Right atrium auricular region (tissue), 2 donors: ENCODE results near the gene RPS21. TPM values are rescaled to one million over a fixed set of nuclear protein-coding genes. Genes with fewer than 3 reads are reported as not detected.

Experiments
- DNase-seq: peaks from one replicate; pipeline ENCODE4 v3.0.0-alpha.2; 2019; ENCODE audit warnings: low spot score
- H3K27ac ChIP-seq, 2 donors: fragments of 200-600 bp; sonication (generic); 1 replicate in 1 of 2; 2 replicates in 1 of 2; pipeline ENCODE4 v1.5.1; 2016 to 2019
- H3K27me3 ChIP-seq, 2 donors: fragments of 200-600 bp; sonication (generic); one replicate each; pipeline versions ENCODE4 v1.5.1 to v1.6.0; 2017 to 2019
- H3K36me3 ChIP-seq: fragments of 200-600 bp; sonication (generic); one replicate; pipeline ENCODE4 v1.5.1; 2016
- H3K4me1 ChIP-seq, 2 donors: fragments of 200-600 bp; sonication (generic); one replicate each; pipeline versions ENCODE4 v1.5.1 to v1.6.0; 2017 to 2019
- H3K4me3 ChIP-seq, 2 donors: fragments of 200-600 bp; sonication (generic); 1 replicate in 1 of 2; 2 replicates in 1 of 2; pipeline ENCODE4 v1.5.1; 2017 to 2019; ENCODE audit warnings: mild to moderate bottlenecking in 1 of 2, moderate library complexity in 1 of 2
- H3K9me3 ChIP-seq, 2 donors: fragments of 200-600 bp; sonication (generic); one replicate each; pipeline ENCODE4 v1.5.1; 2019
- CTCF ChIP-seq, 2 donors: fragments of 200-600 bp; sonication (generic); IDR thresholded peaks; one replicate each; pipeline ENCODE4 v1.5.1; 2019; ENCODE audit warnings: antibody characterized with exemption in 2 of 2
- total RNA-seq, 2 donors: library from RNA; depleted of rRNA; stranded (reverse); fragments of >200 nt; gene quantifications; one replicate each; pipeline ENCODE4 v1.1.0, GENCODE V29; 2016

RPS21 gene
- total RNA-seq, 2 donors from 2014 or later = 1,510 to 1,937 TPM

- Histone ChIP-seq H3K4me1 (no peaks in the 10 kb centered on the region), H3K27ac (no peak overlapping the region), H3K27me3 (no peaks in the 10 kb centered on the region), H3K36me3 (no peaks in the 10 kb centered on the region), H3K4me3 (no peak overlapping the region), H3K9me3 (no peaks in the 10 kb centered on the region)
- DNase-seq = no peak
- TF ChIP-seq CTCF (IDR thresholded peaks at IDR 0.05) = no peak
Measured at GRCh38 chr20:62428002-62428372, 41.1 kb downstream of the RPS21 start.

GRCh38 chr20:62428396-62429295 lies 41.7 kb downstream of the RPS21 start:
- Histone ChIP-seq H3K4me3 (no peak overlapping the region), H3K9me3 (no peaks in the 10 kb centered on the region), H3K27me3 (no peaks in the 10 kb centered on the region), H3K27ac (no peak overlapping the region), H3K4me1 (peaks cover 0 to 6% of the 10 kb centered on the region in 2 donors), H3K36me3 (no peaks in the 10 kb centered on the region)
- no peak for TF ChIP-seq CTCF (IDR thresholded peaks at IDR 0.05)
- DNase-seq = no peak

GRCh38 chr20:62429455-62430310 lies 42.8 kb downstream of the RPS21 start:
- TF ChIP-seq CTCF (IDR thresholded peaks at IDR 0.05) = no peak
- no peaks in the 10 kb centered on the region for H3K27me3 ChIP-seq
- no peak overlapping the region for H3K4me3 ChIP-seq

GRCh38 chr20:62430311-62430853 lies 43.5 kb downstream of the RPS21 start:
- no peaks in the 10 kb centered on the region for H3K9me3 ChIP-seq
- H3K27me3 ChIP-seq = no peaks in the 10 kb centered on the region
- no peaks in the 10 kb centered on the region for H3K36me3 ChIP-seq
- no peak for TF ChIP-seq CTCF (IDR thresholded peaks at IDR 0.05)
- no peak for DNase-seq
- H3K27ac ChIP-seq = no peak overlapping the region
- peaks cover 0 to 22% of the 10 kb centered on the region in 2 donors for H3K4me1 ChIP-seq
- no peak overlapping the region for H3K4me3 ChIP-seq

More at GRCh38 chr20:62429455-62430310, 42.8 kb downstream of the RPS21 start:
- DNase-seq = no peak
- no peak overlapping the region for H3K27ac ChIP-seq
- H3K9me3 ChIP-seq = no peaks in the 10 kb centered on the region
- peaks cover 0 to 17% of the 10 kb centered on the region in 2 donors for H3K4me1 ChIP-seq
- H3K36me3 ChIP-seq = no peaks in the 10 kb centered on the region

- no peak for TF ChIP-seq CTCF (IDR thresholded peaks at IDR 0.05)
- Histone ChIP-seq H3K36me3 (no peaks in the 10 kb centered on the region), H3K27ac (no peak overlapping the region), H3K4me1 (peaks cover 0 to 22% of the 10 kb centered on the region in 2 donors), H3K27me3 (no peaks in the 10 kb centered on the region), H3K9me3 (no peaks in the 10 kb centered on the region), H3K4me3 (no peak overlapping the region)
- no peak for DNase-seq
Measured at GRCh38 chr20:62430866-62431447, 44.1 kb downstream of the RPS21 start.
